ENCODE measurements around the gene CDKN2A.

Gene CDKN2A

GRCh38 chr9:21993893-21994555, at the start of gene CDKN2A:
CDKN2A (minus strand) TSS chr9:21994392.
- FAIRE-seq (no peak), DNase-seq (ENCODE audit: low spot score) (no peak)

- FAIRE-seq, result no peak
- DNase-seq (ENCODE audit: low spot score), result no peak
Measured at GRCh38 chr9:22043928-22044327, 49.7 kb upstream of the CDKN2A start.

- no peak for FAIRE-seq
- no peak for DNase-seq (ENCODE audit: low spot score)
Measured at GRCh38 chr9:22041775-22042174, 47.6 kb upstream of the CDKN2A start.

GRCh38 chr9:22041344-22041743, 47.2 kb upstream of the CDKN2A start:
- no peak for FAIRE-seq
- no peak for DNase-seq (ENCODE audit: low spot score)

- no peak for FAIRE-seq
Measured at GRCh38 chr9:22040760-22041159, 46.6 kb upstream of the CDKN2A start.

GRCh38 chr9:22039258-22039657, 45.1 kb upstream of the CDKN2A start:
- FAIRE-seq (no peak), DNase-seq (ENCODE audit: low spot score) (no peak)

More at GRCh38 chr9:22040760-22041159, 46.6 kb upstream of the CDKN2A start:
- DNase-seq (ENCODE audit: low spot score), result no peak

GRCh38 chr9:22037954-22038690, 43.9 kb upstream of the CDKN2A start:
- no peak for DNase-seq (ENCODE audit: low spot score)
- no peak for FAIRE-seq

- no peak for DNase-seq (ENCODE audit: low spot score)
- FAIRE-seq, result no peak
Measured at GRCh38 chr9:22036866-22037626, 42.9 kb upstream of the CDKN2A start.

GRCh38 chr9:22035591-22036011, 41.4 kb upstream of the CDKN2A start:
- no peak for DNase-seq (ENCODE audit: low spot score)
- no peak for FAIRE-seq

GRCh38 chr9:22033012-22033630, 38.9 kb upstream of the CDKN2A start:
- no peak for DNase-seq (ENCODE audit: low spot score)

GRCh38 chr9:22031655-22032411, 37.6 kb upstream of the CDKN2A start:
- FAIRE-seq, result no peak
- DNase-seq (ENCODE audit: low spot score), result no peak

More at GRCh38 chr9:22033012-22033630, 38.9 kb upstream of the CDKN2A start:
- no peak for FAIRE-seq

GRCh38 chr9:22030101-22030598, 36.0 kb upstream of the CDKN2A start:
- no peak for DNase-seq (ENCODE audit: low spot score)
- no peak for FAIRE-seq

GRCh38 chr9:22029231-22029630, 35.0 kb upstream of the CDKN2A start:
- DNase-seq (ENCODE audit: low spot score) (no peak), FAIRE-seq (no peak)

GRCh38 chr9:22028394-22028793, 34.2 kb upstream of the CDKN2A start:
- FAIRE-seq (no peak), DNase-seq (ENCODE audit: low spot score) (no peak)

- DNase-seq (ENCODE audit: low spot score) (no peak), FAIRE-seq (no peak)
Measured at GRCh38 chr9:22026696-22027095, 32.5 kb upstream of the CDKN2A start.

- FAIRE-seq, result no peak
Measured at GRCh38 chr9:22022396-22022795, 28.2 kb upstream of the CDKN2A start.

GRCh38 chr9:22010866-22011625, 16.9 kb upstream of the CDKN2A start:
- DNase-seq (ENCODE audit: low spot score), result no peak
- no peak for FAIRE-seq

More at GRCh38 chr9:22022396-22022795, 28.2 kb upstream of the CDKN2A start:
- no peak for DNase-seq (ENCODE audit: low spot score)

- no peak for FAIRE-seq
- no peak for DNase-seq (ENCODE audit: low spot score)
Measured at GRCh38 chr9:22009506-22009867, 15.3 kb upstream of the CDKN2A start.

- FAIRE-seq, result no peak
- DNase-seq (ENCODE audit: low spot score), result no peak
Measured at GRCh38 chr9:22008717-22009505, 14.7 kb upstream of the CDKN2A start, which contains the start of gene CDKN2B. CDKN2B (minus strand) TSS chr9:22009305; CDS start chr9:22008953, 352 bp downstream.
